Ishikawa (cell line): ENCODE data around the gene BCR.

Experiments used
- MAX ChIP-seq: IDR thresholded peaks from 2 replicates; pipeline ENCODE4 v1.6.1; 2012
- RAD21 ChIP-seq: IDR thresholded peaks from 2 replicates; pipeline ENCODE4 v1.6.1; 2012; ENCODE audit warnings: low read depth
- USF1 ChIP-seq: IDR thresholded peaks from 2 replicates; pipeline ENCODE4 v1.6.1; 2012
- YY1 ChIP-seq: IDR thresholded peaks from 2 replicates; pipeline ENCODE4 v1.6.1; 2012; ENCODE audit warnings: low read depth
- TF ChIP-seq, protein P1 (sequence below): IDR thresholded peaks from 2 replicates; pipeline ENCODE4 v1.6.1; 2012; ENCODE audit warnings: low read depth, mild to moderate bottlenecking

- TF ChIP-seq, protein P1, sequence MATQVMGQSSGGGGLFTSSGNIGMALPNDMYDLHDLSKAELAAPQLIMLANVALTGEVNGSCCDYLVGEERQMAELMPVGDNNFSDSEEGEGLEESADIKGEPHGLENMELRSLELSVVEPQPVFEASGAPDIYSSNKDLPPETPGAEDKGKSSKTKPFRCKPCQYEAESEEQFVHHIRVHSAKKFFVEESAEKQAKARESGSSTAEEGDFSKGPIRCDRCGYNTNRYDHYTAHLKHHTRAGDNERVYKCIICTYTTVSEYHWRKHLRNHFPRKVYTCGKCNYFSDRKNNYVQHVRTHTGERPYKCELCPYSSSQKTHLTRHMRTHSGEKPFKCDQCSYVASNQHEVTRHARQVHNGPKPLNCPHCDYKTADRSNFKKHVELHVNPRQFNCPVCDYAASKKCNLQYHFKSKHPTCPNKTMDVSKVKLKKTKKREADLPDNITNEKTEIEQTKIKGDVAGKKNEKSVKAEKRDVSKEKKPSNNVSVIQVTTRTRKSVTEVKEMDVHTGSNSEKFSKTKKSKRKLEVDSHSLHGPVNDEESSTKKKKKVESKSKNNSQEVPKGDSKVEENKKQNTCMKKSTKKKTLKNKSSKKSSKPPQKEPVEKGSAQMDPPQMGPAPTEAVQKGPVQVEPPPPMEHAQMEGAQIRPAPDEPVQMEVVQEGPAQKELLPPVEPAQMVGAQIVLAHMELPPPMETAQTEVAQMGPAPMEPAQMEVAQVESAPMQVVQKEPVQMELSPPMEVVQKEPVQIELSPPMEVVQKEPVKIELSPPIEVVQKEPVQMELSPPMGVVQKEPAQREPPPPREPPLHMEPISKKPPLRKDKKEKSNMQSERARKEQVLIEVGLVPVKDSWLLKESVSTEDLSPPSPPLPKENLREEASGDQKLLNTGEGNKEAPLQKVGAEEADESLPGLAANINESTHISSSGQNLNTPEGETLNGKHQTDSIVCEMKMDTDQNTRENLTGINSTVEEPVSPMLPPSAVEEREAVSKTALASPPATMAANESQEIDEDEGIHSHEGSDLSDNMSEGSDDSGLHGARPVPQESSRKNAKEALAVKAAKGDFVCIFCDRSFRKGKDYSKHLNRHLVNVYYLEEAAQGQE, result no peak
- TF ChIP-seq MAX (no peak), USF1 (no peak), YY1 (no peak), RAD21 (no peak)
Observed at GRCh38 chr22:23222793-23223568, 42.7 kb downstream of the BCR start.
